HG02885 (cell line): Measurements from ENCODE around the gene GRHL3.
A peak's percentile ranks its signal among the peaks of the same experiment; 100 is the strongest.

Experiments
- ATAC-seq: cut with Tn5 transposase; IDR thresholded peaks from one replicate; pipeline ENCODE4 v1.9.1; 2021; ENCODE audit warnings: mild to moderate bottlenecking; ENCODE audit not compliant: unreplicated experiment, poor library complexity

Gene GRHL3

GRCh38 chr1:24390924-24391782 lies 72.0 kb downstream of the GRHL3 start:
- ATAC-seq: peak; percentile 48

GRCh38 chr1:24391882-24392603 lies 72.9 kb downstream of the GRHL3 start:
- ATAC-seq: peak; percentile 67

GRCh38 chr1:24392604-24392946 lies 73.4 kb downstream of the GRHL3 start:
- no peak for ATAC-seq

- no peak for ATAC-seq
These were observed 74.0 kb downstream of the GRHL3 start for GRCh38 chr1:24392982-24393650.

- ATAC-seq: no peak
These were observed 74.7 kb downstream of the GRHL3 start for GRCh38 chr1:24393892-24394291.

GRCh38 chr1:24400065-24400464 lies 80.9 kb downstream of the GRHL3 start:
- ATAC-seq: no peak

- ATAC-seq: no peak
These were observed 84.6 kb downstream of the GRHL3 start for GRCh38 chr1:24403806-24404205.
